ENCODE measurements around the gene PRR20G. TPM values are rescaled to one million over a fixed set of nuclear protein-coding genes. Genes with fewer than 3 reads are reported as not detected.

The PRR20G gene
- total RNA-seq, 1 donor: not detected

DNA sequence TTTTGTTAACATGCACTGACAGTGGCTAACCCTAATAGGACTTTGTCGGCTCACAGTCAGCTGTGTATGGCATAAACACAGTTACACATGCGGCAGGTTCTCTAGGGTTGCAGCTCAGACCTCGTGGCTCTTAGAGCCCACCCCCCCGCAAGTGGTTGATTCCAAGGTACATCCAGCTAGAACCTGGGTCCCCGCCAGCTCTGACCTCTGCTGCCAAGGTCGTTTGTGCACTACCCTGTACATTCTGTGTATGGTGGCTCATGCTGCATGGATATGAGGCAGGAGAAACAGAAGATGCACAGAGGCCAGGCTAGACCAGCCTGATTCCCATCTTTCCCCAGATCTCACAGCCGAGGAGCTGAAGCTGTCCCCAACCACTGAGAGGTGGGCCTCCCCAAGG is 25.9 kb downstream of the PRR20G start:
- Histone ChIP-seq H3K4me3 (ENCODE audit: insufficient read depth, low read length) (no peak overlapping the region), H3K4me2 (ENCODE audit: insufficient read depth, low read length) (no peak overlapping the region), H3K27me3 (ENCODE audit: insufficient read depth, low read length) (peaks cover 23% of the 10 kb centered on the region), H2AFZ (ENCODE audit: low read length) (no peak overlapping the region), H3K36me3 (ENCODE audit: insufficient read depth, low read length) (no peaks in the 10 kb centered on the region), H4K20me1 (ENCODE audit: insufficient read depth, low read length) (no peaks in the 10 kb centered on the region), H3K27ac (ENCODE audit: low read depth, low read length) (no peak overlapping the region), H3K4me1 (ENCODE audit: insufficient read depth, low read length) (no peaks in the 10 kb centered on the region), H3K79me2 (ENCODE audit: insufficient read depth, low read length) (no peaks in the 10 kb centered on the region), H3K9me3 (ENCODE audit: low read depth, low read length) (no peaks in the 10 kb centered on the region)
- DNase-seq (ENCODE audit: insufficient read length, low spot score, missing footprints): no peak
- TF ChIP-seq, protein P1, sequence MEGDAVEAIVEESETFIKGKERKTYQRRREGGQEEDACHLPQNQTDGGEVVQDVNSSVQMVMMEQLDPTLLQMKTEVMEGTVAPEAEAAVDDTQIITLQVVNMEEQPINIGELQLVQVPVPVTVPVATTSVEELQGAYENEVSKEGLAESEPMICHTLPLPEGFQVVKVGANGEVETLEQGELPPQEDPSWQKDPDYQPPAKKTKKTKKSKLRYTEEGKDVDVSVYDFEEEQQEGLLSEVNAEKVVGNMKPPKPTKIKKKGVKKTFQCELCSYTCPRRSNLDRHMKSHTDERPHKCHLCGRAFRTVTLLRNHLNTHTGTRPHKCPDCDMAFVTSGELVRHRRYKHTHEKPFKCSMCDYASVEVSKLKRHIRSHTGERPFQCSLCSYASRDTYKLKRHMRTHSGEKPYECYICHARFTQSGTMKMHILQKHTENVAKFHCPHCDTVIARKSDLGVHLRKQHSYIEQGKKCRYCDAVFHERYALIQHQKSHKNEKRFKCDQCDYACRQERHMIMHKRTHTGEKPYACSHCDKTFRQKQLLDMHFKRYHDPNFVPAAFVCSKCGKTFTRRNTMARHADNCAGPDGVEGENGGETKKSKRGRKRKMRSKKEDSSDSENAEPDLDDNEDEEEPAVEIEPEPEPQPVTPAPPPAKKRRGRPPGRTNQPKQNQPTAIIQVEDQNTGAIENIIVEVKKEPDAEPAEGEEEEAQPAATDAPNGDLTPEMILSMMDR (IDR thresholded peaks at IDR 0.05; ENCODE audit: extremely low read depth, low read depth, low read length): no peak

DNA sequence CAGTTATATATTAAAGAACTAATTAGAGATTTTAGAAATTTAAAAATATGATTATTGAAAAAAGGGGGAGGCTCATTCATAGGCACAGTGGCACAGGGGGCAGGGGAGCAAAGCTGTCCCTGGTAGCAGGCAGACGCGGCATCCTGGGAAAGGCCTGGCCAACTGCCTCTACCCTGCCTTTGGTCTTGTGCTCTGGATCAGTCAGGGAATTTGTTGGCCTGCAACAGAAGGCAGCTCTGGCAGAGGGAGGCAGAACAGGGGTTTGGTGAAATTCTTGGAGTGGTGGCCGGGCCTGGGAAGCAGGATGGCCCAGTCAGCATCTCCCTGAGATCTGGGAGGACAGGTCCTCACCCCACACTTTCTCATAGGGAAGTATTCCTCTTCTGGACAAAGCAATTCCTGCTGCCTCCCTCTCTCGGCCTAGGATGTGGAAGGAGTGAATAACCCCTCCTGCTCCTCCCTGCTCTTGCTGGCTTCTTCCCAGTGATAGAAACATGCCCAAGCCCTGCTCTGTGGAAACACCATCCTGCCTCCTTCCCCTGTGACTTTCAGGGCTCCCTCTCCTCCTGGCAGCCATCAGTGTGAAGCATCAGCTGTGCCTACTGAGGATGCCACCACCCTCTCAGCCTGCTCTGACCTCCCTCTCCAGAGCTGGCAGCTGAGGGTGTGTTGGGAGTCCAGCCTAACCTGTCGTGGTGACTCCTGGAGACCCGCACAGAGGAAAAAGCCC is 26.9 kb downstream of the PRR20G start:
- no peaks in the 10 kb centered on the region for H3K79me2 ChIP-seq (ENCODE audit: insufficient read depth, low read length)

DNA sequence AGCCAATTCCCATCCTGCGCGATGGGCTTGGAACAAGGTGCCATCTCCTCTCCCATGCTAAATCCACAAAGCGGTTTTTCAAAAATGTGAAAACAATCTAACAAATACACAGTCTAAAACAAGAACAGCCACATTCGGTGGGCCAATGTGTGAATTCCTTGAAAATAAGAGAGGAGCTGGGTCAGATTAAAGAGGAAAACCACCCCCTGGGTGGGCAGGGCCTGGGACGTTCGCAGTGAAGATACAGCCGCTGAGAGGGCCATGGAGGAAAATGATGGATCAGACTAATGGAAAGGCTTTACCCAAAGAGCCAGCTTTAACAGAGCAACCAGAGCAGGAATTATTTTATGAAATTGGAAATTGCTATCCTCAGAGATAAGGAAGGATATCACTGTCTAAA is 27.4 kb downstream of the PRR20G start:
- TF ChIP-seq, protein P1 (IDR thresholded peaks at IDR 0.05; ENCODE audit: extremely low read depth, low read depth, low read length): no peak
- no peak for DNase-seq (ENCODE audit: insufficient read length, low spot score, missing footprints)
- Histone ChIP-seq H3K79me2 (ENCODE audit: insufficient read depth, low read length) (no peaks in the 10 kb centered on the region), H2AFZ (ENCODE audit: low read length) (no peak overlapping the region), H3K27ac (ENCODE audit: low read depth, low read length) (no peak overlapping the region), H3K4me2 (ENCODE audit: insufficient read depth, low read length) (no peak overlapping the region), H3K4me1 (ENCODE audit: insufficient read depth, low read length) (no peaks in the 10 kb centered on the region), H3K36me3 (ENCODE audit: insufficient read depth, low read length) (no peaks in the 10 kb centered on the region), H3K27me3 (ENCODE audit: insufficient read depth, low read length) (peaks cover 23% of the 10 kb centered on the region), H3K4me3 (ENCODE audit: insufficient read depth, low read length) (no peak overlapping the region), H4K20me1 (ENCODE audit: insufficient read depth, low read length) (no peaks in the 10 kb centered on the region), H3K9me3 (ENCODE audit: low read depth, low read length) (no peaks in the 10 kb centered on the region)

More for the DNA sequence above, 26.9 kb downstream of the PRR20G start:
- H3K4me1 ChIP-seq (ENCODE audit: insufficient read depth, low read length): no peaks in the 10 kb centered on the region
- peaks cover 23% of the 10 kb centered on the region for H3K27me3 ChIP-seq (ENCODE audit: insufficient read depth, low read length)
- DNase-seq (ENCODE audit: insufficient read length, low spot score, missing footprints): no peak
- no peaks in the 10 kb centered on the region for H3K9me3 ChIP-seq (ENCODE audit: low read depth, low read length)
- H2AFZ ChIP-seq (ENCODE audit: low read length): no peak overlapping the region
- no peak overlapping the region for H3K4me3 ChIP-seq (ENCODE audit: insufficient read depth, low read length)
- TF ChIP-seq, protein P1 (IDR thresholded peaks at IDR 0.05; ENCODE audit: extremely low read depth, low read depth, low read length): no peak
- no peaks in the 10 kb centered on the region for H4K20me1 ChIP-seq (ENCODE audit: insufficient read depth, low read length)
- H3K36me3 ChIP-seq (ENCODE audit: insufficient read depth, low read length): no peaks in the 10 kb centered on the region
- H3K27ac ChIP-seq (ENCODE audit: low read depth, low read length): no peak overlapping the region
- H3K4me2 ChIP-seq (ENCODE audit: insufficient read depth, low read length): no peak overlapping the region

DNA sequence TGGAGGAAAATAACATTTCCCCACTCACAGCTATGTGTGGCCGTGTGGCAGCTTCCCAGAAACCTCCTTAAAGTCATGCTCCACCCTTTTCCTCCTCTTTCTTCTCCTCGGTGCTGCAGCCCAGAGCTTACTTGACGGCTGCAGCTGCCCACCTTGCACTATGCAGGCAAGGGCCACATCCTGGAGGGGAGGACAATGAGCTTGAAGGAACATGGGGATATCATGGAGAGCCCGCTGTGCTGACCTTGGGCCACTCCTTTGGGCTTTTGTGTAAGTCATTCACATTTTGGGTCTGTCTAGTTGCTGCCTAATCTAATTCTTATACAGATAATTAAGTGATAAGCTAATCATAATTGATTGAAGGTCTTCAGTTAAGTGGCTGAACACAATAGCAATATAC is 28.0 kb downstream of the PRR20G start:
- no peak overlapping the region for H3K27ac ChIP-seq (ENCODE audit: low read depth, low read length)
- H3K9me3 ChIP-seq (ENCODE audit: low read depth, low read length): no peaks in the 10 kb centered on the region
- H3K4me1 ChIP-seq (ENCODE audit: insufficient read depth, low read length): no peaks in the 10 kb centered on the region
- DNase-seq (ENCODE audit: insufficient read length, low spot score, missing footprints): no peak
- TF ChIP-seq, protein P1 (IDR thresholded peaks at IDR 0.05; ENCODE audit: extremely low read depth, low read depth, low read length): no peak
- H3K36me3 ChIP-seq (ENCODE audit: insufficient read depth, low read length): no peaks in the 10 kb centered on the region
- no peak overlapping the region for H3K4me3 ChIP-seq (ENCODE audit: insufficient read depth, low read length)
- no peaks in the 10 kb centered on the region for H4K20me1 ChIP-seq (ENCODE audit: insufficient read depth, low read length)
- no peak overlapping the region for H3K4me2 ChIP-seq (ENCODE audit: insufficient read depth, low read length)
- no peaks in the 10 kb centered on the region for H3K79me2 ChIP-seq (ENCODE audit: insufficient read depth, low read length)
- peaks cover 22% of the 10 kb centered on the region for H3K27me3 ChIP-seq (ENCODE audit: insufficient read depth, low read length)
- H2AFZ ChIP-seq (ENCODE audit: low read length): no peak overlapping the region

Data from osteoblast (primary cell).